ENCODE results near the gene PTPA.
"Not testable (repeated sequence)": the region's sequence is repeated elsewhere in the genome, so short reads cannot be mapped to it uniquely, and the experiment has no call there.

Gene PTPA

GRCh38 chr9:129161534-129161837 is 50.3 kb downstream of the PTPA start:
- DNase-seq: no peak

- no peak for DNase-seq
Observed at GRCh38 chr9:129162497-129163197, 51.4 kb downstream of the PTPA start.

- not testable (repeated sequence) for DNase-seq
Observed at GRCh38 chr9:129163198-129163670, 52.0 kb downstream of the PTPA start.

- DNase-seq: no peak
Observed at GRCh38 chr9:129163753-129164152, 52.5 kb downstream of the PTPA start.

- no peak for DNase-seq
Observed at GRCh38 chr9:129164246-129164930, 53.2 kb downstream of the PTPA start.

- no peak for DNase-seq
Observed at GRCh38 chr9:129165198-129165597, 54.0 kb downstream of the PTPA start.

- DNase-seq: peak; percentile 90
Observed at GRCh38 chr9:129166623-129167557, 55.7 kb downstream of the PTPA start.

GRCh38 chr9:129170229-129170628 is 59.0 kb downstream of the PTPA start:
- no peak for DNase-seq

- DNase-seq: no peak
Observed at GRCh38 chr9:129171993-129172751, 61.0 kb downstream of the PTPA start.

- no peak for DNase-seq
Observed at GRCh38 chr9:129172816-129173215, 61.6 kb downstream of the PTPA start.

- DNase-seq: no peak
Observed at GRCh38 chr9:129173296-129174101, 62.3 kb downstream of the PTPA start.

- peak; percentile 79 for DNase-seq
Observed at GRCh38 chr9:129174102-129174723, 63.0 kb downstream of the PTPA start.

GRCh38 chr9:129174724-129175514 is 63.7 kb downstream of the PTPA start:
- DNase-seq: peak; percentile 53

GRCh38 chr9:129175515-129175824 is 64.3 kb downstream of the PTPA start:
- no peak for DNase-seq

GRCh38 chr9:129175825-129176633 is 64.8 kb downstream of the PTPA start:
- DNase-seq: peak; percentile 80

- DNase-seq: no peak
Observed at GRCh38 chr9:129176701-129177442, 65.7 kb downstream of the PTPA start.

GRCh38 chr9:129177443-129177790 is 66.2 kb downstream of the PTPA start:
- no peak for DNase-seq

GRCh38 chr9:129177791-129178567 is 66.8 kb downstream of the PTPA start, which contains the start of gene IER5L:
Gene IER5L (minus strand): TSS chr9:129178261. CDS start chr9:129178052, 209 bp downstream.
- DNase-seq: peak; percentile 93
